GM18867 (cell line): ENCODE measurements around the gene FAM184A.
A peak's percentile ranks its signal among the peaks of the same experiment; 100 is the strongest.
"Not testable (repeated sequence)": the region's sequence is repeated elsewhere in the genome, so short reads cannot be mapped to it uniquely, and the experiment has no call there.

ENCODE experiments used
- ATAC-seq: cut with Tn5 transposase; IDR thresholded peaks from one replicate; pipeline ENCODE4 v1.9.1; 2021; ENCODE audit warnings: mild to moderate bottlenecking, moderate library complexity; ENCODE audit not compliant: unreplicated experiment

FAM184A gene

GRCh38 chr6:119097815-119098361 is 19.4 kb upstream of the FAM184A start:
- not testable (repeated sequence) for ATAC-seq

DNA sequence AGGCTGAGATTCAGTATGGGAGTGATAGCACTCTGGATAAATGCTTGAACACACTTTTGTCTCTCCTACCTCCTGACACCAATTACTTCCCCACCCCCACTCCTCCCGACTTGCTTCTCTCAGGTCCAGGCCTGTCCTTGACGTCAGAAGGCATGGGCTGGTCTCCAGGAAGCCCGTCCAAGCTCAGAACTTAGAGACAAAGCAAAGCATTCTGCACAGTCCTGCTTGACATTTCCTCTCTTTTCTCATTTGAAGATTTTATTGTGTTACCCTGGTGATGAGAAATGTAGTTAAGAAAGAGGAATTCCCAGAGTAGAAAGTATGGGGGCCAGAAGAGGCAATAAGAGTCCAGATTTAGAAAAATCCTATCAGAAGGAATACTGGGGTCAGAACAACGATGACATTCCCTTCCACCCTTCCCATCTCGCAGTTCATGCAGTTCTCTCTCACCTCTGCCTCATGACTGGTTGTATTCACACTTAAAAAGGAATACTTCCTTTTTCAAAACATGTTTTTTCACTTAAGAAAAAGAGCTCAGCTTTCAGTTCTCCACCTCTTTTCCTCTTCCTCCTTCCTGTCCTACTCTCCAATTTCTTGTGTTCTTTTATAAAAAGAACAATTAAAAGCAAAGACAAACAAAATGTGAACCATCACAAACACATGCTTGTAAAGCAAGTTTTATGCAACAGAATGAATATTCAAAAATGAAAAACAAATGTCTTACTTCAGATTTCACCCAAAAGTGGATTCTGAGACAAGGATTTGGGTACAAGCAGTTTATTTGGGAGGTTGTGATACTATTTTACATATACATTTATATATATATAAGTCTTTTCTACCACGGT is 18.5 kb upstream of the FAM184A start:
- no peak for ATAC-seq

GRCh38 chr6:119090256-119090655 is 11.8 kb upstream of the FAM184A start:
- ATAC-seq: no peak

- ATAC-seq: no peak
These were observed 6.3 kb upstream of the FAM184A start for GRCh38 chr6:119084784-119085183.

GRCh38 chr6:119083007-119083406 is 4.5 kb upstream of the FAM184A start:
- ATAC-seq: no peak

GRCh38 chr6:119079283-119079809 is 882 bp upstream of the FAM184A start:
- no peak for ATAC-seq

DNA sequence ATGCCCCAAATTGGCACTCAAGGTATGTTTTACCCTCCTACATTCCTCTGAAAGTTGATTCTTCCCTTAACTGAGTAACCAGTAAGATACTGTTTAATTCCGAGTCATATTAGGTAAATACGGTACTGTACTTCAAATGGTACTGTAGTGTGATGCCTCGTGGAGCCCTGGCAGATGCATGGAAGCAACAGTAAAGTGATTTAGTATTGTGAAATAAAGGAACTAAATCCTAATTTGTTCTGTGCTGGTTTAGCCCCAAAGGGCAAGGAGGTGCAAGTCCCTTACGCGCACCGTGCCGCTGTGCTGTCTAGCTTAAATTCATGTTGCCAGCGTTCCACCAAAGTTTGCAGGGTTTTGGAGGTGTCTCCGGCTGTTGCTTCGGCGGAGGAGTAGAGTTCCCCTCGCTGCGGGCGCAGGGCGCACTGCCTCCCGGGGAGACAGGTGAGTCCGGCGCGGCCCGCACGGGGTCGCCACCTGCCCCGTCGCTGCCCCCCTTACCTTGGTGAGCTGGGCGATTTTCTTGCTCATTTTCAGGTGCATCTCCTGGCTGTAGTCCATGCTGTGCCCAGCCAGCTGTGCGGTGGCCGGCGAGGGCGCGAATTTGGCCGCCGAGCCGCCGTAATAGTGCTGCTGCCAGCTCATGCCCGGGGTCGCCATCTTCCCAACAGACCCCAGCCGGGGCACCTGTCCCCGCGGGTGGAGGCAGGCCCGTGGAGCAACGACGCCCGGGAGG is 655 bp downstream of the FAM184A start:
- peak; percentile 28 for ATAC-seq

- no peak for ATAC-seq
These were observed 1.1 kb downstream of the FAM184A start for GRCh38 chr6:119077391-119077642.

- no peak for ATAC-seq
These were observed 1.7 kb downstream of the FAM184A start for GRCh38 chr6:119076576-119077390.

GRCh38 chr6:119076173-119076572 is 2.3 kb downstream of the FAM184A start:
- no peak for ATAC-seq

DNA sequence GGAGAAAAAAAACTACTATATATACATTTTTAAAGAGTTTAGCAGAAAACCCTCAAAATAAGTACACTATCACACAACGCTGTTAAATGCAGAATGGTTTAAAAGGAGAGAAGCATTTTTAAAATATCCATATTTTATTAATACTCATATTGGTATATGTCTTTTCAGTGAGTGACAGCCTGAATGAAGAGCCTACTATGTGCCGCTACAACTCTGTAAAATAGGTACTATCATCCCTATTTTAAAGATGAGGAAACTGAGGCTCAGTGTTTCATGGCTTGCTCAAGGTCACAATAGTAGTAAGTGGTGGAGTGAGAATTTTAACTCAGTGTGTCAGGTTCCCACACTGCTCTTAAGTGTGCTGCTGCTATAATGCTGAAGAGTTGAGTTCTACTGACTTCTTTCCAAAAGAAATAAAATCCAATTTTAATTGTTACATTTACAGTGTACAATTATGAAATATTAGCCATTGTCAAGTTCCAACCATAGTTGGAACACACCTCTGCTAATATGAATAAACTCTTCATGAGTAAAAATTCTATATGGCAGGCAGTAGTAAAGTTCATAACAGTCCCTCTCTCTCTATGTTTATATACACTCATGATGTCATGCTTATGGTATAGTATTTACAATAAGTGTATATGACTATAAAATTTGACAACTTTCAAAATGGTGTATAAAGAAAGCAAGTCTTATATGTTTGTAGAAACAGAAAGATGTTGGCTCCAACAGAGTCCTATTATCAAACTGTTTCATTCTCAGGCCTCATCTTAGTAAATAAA is 3.1 kb downstream of the FAM184A start:
- no peak for ATAC-seq

DNA sequence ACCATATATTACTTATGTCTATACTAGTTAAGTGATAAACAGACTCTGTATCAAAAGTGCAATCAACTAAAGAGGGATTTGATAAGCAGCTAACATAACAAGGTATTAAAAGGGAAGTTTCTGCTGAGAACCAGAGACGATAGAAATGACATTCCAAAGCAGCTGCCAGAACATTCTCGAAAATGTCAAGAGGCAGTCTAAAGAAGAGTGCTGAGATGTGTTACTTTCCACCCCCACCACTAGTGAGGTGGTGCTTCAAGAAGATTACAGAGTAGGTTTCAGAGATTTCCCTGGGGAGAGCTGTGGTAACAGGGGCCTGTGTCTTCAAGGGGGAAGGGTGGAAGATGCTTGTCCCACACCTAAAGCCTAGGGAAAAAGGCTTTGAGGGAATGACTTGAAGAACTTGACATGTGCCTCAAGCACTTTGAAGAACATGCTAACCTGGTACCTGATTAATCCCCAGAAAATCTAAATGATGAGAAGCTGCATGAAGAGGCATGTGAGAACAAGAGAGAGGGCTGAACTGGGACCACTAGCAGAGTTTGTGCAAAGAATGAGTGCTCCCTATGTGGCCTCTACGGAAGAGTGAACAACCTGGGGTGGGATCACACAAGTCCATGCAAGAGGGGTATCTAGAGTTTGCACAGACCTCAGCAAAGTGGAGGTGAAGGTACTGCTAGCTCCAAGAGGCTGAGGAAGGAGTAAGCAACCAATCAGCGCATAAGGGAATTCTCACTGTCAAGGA is 5.0 kb downstream of the FAM184A start:
- ATAC-seq: peak; percentile 40

GRCh38 chr6:119071576-119071975 is 6.9 kb downstream of the FAM184A start:
- ATAC-seq: no peak

DNA sequence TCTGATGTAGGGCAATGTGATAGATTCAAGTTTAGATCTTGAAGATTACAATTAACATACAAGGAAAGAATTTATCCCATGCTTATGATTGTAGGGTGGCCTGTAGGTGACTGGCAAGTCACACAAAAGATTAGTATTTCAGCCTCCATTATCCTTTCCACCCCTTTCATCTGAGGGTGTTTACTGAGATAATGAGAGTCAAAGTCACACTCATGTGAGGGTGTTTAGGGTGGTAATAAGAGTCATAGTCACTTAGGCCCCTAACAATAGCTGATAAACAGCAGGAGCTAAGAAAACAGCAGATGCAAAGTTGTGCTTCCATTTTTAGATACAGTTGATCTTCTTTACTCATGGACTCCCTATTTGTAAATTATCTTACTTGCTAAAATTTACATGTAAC is 11.4 kb downstream of the FAM184A start:
- no peak for ATAC-seq

GRCh38 chr6:119066517-119066916 is 11.9 kb downstream of the FAM184A start:
- ATAC-seq: no peak

GRCh38 chr6:119065955-119066354 is 12.5 kb downstream of the FAM184A start:
- ATAC-seq: no peak

DNA sequence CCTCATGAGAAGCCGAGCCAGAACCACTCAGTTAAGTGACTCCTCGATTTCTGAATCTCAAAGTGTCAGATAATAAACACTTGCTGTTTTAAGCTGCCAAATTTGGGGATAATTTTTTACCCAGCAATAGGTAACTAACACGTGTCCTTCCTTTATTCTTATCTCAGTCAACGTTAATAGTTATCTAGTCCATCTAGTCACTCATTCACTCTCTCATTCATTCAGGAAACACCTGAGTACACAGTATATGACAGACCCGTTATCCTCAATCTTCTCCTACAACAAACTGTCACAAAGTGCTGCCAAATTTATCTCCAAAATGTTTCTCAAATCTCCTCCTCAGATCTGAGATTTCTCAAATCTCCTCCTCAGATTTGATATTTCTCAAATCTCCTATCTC is 13.1 kb downstream of the FAM184A start:
- ATAC-seq: no peak

GRCh38 chr6:119063491-119063890 is 15.0 kb downstream of the FAM184A start:
- ATAC-seq: no peak

DNA sequence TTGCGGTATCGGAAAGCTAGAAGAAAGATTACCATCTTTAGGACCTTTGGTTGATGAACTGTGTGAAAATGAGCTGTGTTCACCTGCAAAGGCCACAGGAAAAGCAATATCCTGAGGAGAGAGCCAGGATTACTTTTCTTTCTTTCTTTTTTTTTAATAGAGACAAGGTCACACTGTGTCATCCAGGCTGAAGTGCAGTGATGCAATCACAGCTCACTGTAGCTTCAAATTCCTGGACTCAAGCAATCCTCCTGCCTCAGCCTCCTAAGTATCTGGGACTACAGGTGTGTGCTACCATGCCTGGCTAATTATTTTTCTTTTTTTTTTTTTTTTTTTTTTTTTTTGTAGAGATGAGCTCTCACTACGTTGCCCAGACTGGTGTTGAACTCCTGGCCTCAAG is 17.2 kb downstream of the FAM184A start:
- ATAC-seq: no peak
